ENCODE data around the gene EZH2.

EZH2 gene

DNA sequence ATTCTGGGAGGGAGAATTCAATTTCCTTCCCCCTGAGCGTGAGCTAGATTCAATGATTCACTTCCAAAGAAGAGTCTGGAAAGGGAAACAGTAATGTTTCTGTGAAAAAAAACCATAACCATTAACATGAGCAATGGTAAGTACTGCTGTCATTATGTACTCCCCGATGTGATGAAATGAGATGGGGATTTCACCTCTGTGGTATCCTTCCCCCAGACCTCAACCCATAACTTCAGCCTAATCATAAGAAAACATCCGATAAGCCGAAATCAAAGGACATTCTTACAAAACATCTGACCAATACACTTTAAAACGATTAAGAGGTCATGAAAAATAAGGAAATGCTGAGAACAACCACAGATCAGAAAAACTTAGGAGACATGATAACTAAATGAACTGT lies 27.2 kb downstream of the EZH2 start:
- ATAC-seq = peak; percentile 83

DNA sequence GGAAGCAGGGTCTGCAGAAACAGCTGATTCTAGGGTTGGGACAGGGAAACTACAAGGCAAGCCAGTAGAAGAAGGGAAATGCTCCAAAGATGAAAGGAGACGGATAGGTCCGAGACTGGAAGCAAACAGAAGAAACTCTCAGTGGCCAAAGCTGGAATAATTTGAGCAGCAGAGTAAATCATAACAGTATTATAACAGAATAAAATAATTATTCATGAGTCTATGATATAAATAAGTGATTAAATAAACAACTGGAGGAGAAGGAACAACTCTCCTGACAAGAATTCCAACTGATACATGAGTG lies 27.6 kb downstream of the EZH2 start:
- Mint-ChIP-seq H3K4me1 (peaks cover 33% of the 10 kb centered on the region), H3K4me3 (peak overlapping the region; percentile 44), H3K27me3 (no peaks in the 10 kb centered on the region), H3K27ac (peak overlapping the region; percentile 70), H3K9me3 (no peaks in the 10 kb centered on the region), H3K36me3 (ENCODE audit: low read depth) (peaks cover 11% of the 10 kb centered on the region)
- DNase-seq = no peak
- no peak for ATAC-seq

More for the DNA sequence above, 27.2 kb downstream of the EZH2 start:
- H3K27ac Mint-ChIP-seq = peak overlapping the region; percentile 44
- no peak for DNase-seq
- peaks cover 11% of the 10 kb centered on the region for H3K36me3 Mint-ChIP-seq (ENCODE audit: low read depth)
- H3K27me3 Mint-ChIP-seq = no peaks in the 10 kb centered on the region
- H3K4me1 Mint-ChIP-seq = peaks cover 35% of the 10 kb centered on the region
- no peaks in the 10 kb centered on the region for H3K9me3 Mint-ChIP-seq
- H3K4me3 Mint-ChIP-seq = no peak overlapping the region

DNA sequence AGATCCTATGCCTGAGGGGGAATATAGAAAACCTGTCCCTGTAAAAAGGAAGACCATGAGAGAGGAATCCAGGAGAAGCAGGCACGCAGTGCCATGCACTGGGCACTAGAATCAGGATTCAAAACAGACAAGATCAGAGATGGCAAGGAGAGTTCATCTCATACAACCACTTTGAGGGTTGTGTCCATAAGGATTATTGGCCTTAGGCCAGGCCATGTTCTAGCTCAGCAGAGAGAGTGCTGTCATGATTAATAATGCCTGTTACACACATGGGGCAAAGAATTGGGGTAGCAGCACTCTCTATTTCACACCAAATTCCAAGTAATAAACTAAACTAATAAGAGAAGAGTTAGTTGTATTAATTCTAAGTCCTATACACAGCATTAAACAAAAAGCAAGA lies 29.1 kb downstream of the EZH2 start:
- H3K4me1 Mint-ChIP-seq = peaks cover 35% of the 10 kb centered on the region
- peaks cover 11% of the 10 kb centered on the region for H3K36me3 Mint-ChIP-seq (ENCODE audit: low read depth)
- no peak for ATAC-seq
- H3K27ac Mint-ChIP-seq = peak overlapping the region; percentile 18
- H3K4me3 Mint-ChIP-seq = no peak overlapping the region
- H3K9me3 Mint-ChIP-seq = no peaks in the 10 kb centered on the region
- DNase-seq = no peak
- H3K27me3 Mint-ChIP-seq = no peaks in the 10 kb centered on the region

DNA sequence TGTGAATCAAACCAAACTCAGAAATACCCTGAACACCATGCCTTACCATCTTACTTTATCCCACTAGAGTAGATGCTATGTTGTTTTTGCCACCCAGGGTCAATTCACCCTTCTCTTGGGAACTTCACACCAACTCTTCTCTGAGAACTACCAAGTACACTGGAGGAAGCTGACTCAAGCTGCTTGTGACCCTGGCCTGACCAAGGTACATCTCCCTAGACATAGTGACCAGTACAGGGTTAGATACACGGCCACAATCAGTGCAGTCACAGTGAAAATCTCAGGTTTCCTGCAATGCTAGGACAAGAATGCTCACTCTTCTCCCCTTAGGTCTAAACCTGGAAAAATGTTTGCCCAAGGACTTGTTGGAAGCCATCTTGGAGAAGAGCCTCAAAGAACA lies 31.8 kb downstream of the EZH2 start:
- H3K9me3 Mint-ChIP-seq = no peaks in the 10 kb centered on the region
- H3K4me1 Mint-ChIP-seq = peaks cover 45% of the 10 kb centered on the region
- H3K4me3 Mint-ChIP-seq = no peak overlapping the region
- no peak overlapping the region for H3K27ac Mint-ChIP-seq
- DNase-seq (no peak), ATAC-seq (no peak)
- peaks cover 8% of the 10 kb centered on the region for H3K36me3 Mint-ChIP-seq (ENCODE audit: low read depth)
- H3K27me3 Mint-ChIP-seq = no peaks in the 10 kb centered on the region

DNA sequence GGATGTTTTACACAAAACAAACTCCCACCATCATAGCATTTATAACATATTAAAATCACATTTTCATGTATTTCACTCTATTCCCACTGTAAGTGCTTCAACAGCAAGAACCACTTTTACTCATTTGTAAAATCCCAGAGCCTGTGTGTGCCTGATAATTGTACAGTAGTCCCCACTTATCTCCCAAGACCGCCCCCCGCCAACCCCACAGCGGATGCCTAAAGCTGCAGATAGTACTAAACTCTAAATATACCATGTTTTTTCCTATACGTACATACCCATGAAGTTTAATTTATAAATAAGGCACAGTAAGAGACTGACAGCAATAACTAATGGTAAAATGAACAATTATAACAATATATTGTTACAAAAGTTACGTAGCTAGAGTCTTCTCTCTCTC lies 33.5 kb downstream of the EZH2 start:
- DNase-seq (no peak), ATAC-seq (no peak)
- no peaks in the 10 kb centered on the region for H3K9me3 Mint-ChIP-seq
- H3K27me3 Mint-ChIP-seq = no peaks in the 10 kb centered on the region
- H3K27ac Mint-ChIP-seq = no peak overlapping the region
- H3K4me3 Mint-ChIP-seq = no peak overlapping the region
- H3K36me3 Mint-ChIP-seq (ENCODE audit: low read depth) = peaks cover 14% of the 10 kb centered on the region
- H3K4me1 Mint-ChIP-seq = peaks cover 38% of the 10 kb centered on the region

DNA sequence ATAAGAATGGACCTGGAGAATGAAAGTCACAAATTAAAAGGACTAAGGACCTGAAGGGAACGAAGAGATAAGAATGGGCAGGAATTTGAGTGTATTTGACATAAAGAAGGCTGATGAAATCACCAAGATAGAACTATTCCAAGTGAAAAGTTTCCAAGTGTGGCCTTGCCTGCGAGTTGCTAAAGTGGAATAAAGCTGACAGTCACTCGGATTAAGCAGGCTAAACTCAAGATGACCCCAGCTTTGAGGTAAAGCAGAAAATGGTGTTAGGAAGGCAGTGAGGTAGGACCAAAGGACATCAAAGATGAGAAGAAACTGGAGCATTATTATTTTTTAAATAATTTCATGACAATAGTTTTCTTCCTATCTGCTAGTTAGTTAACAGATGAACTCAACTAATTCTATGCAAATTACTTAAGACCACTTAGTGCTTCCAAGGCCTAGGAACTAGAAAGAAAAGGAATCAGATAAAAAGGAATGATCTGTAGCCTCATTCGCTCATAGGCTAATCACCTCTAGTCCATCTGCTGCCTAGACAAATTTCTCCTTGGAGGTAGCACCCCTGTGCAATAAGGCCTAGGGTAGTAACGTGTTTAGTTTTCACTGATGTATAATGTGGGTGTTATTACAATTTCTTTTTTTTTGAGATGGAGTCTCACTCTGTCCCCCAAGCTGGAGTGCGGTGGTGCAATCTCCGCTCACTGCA lies 34.5 kb downstream of the EZH2 start:
- H3K4me1 Mint-ChIP-seq = peaks cover 33% of the 10 kb centered on the region
- DNase-seq = no peak
- no peaks in the 10 kb centered on the region for H3K9me3 Mint-ChIP-seq
- no peak overlapping the region for H3K27ac Mint-ChIP-seq
- H3K36me3 Mint-ChIP-seq (ENCODE audit: low read depth) = peaks cover 21% of the 10 kb centered on the region
- no peaks in the 10 kb centered on the region for H3K27me3 Mint-ChIP-seq
- no peak for ATAC-seq
- H3K4me3 Mint-ChIP-seq = no peak overlapping the region

DNA sequence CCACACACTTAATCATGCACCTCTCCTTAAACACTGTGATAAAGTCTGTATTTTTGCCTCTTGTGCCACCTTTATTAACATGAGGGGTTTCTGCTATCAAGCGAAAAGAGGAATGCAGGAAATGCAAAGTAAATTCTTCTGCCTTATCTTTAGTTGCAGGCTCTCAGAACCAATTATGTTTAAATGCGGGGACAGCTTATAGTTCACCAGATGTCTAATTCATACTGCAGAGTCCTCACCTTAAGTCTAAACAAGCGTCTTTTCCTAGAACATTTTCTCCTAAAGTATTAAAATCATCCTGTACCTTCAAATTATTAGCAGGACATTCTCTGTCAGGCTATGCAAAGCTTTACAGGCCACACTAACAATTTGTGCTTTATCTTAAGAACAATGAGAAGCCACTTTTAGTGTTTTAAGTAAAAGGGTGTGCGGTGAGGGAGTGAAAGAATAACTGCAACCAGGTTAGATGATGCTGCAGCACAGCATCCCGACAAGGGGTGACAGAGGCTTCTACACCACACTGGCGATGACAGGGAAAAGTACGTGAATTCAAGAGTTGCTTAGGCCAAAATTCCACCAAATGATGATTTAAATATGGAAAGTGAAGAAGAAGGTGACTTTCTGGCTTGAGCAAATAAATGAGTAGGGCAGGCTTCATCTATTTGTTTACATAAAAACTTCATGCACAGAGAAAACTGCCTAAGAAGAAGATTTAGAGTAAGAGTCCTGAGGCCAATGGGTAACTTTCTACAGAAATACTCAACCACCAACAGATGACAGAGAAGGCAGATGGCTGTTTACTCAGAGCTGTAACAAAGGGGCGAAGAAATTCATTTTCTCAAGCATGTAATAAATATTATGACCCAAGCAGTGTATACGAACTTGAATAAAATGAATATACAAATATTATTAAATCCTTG lies 36.0 kb downstream of the EZH2 start:
- Mint-ChIP-seq H3K4me3 (no peak overlapping the region), H3K9me3 (no peaks in the 10 kb centered on the region), H3K27ac (no peak overlapping the region), H3K4me1 (peaks cover 36% of the 10 kb centered on the region), H3K27me3 (no peaks in the 10 kb centered on the region), H3K36me3 (ENCODE audit: low read depth) (peaks cover 27% of the 10 kb centered on the region)
- ATAC-seq (no peak), DNase-seq (no peak)

DNA sequence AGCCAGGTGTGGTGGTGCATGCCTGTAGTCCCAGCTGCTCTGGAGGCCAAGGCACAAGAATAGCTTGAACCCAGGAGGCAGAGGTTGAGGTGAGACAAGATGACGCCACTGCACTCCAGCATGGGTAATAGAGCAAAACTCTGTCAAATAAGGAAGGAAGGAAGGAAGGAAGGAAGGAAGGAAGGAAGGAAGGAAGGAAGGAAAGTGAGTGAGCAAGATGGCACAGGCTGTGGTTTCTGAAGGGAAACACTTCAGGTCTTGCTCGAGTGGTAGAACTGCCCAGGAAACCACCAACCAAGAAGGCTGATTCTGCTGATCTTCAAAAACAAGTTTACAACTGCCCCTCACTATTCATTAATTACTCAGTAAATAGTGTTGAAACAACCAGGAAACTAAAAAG lies 45.2 kb downstream of the EZH2 start:
- DNase-seq (no peak), ATAC-seq (no peak)
- Mint-ChIP-seq H3K27me3 (no peaks in the 10 kb centered on the region), H3K36me3 (ENCODE audit: low read depth) (peaks cover 64% of the 10 kb centered on the region), H3K9me3 (no peaks in the 10 kb centered on the region), H3K27ac (peak overlapping the region; percentile 53), H3K4me3 (no peak overlapping the region), H3K4me1 (peaks cover 34% of the 10 kb centered on the region)

DNA sequence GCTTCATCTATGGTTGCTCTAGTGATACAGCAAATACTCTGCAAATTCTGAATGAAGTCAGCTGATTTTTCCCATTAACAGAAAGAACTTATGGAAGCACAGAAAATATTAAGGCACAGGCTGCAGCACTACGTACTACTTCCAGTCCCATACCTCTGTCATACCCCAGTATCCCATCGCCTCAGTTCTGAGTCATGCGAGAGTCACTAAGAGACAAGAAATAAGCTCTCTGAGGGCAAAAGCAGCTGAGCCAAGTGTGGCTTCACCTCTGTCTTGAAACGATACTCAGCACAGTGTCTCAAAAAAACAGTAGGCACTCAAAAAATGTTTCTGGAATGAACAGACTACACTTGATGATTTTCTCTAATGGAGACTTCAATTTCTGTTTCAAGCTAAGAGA lies 48.2 kb downstream of the EZH2 start:
- Mint-ChIP-seq H3K27ac (no peak overlapping the region), H3K4me3 (no peak overlapping the region), H3K9me3 (no peaks in the 10 kb centered on the region), H3K36me3 (ENCODE audit: low read depth) (peaks cover 78% of the 10 kb centered on the region), H3K4me1 (peaks cover 25% of the 10 kb centered on the region), H3K27me3 (no peaks in the 10 kb centered on the region)
- DNase-seq (no peak), ATAC-seq (peak; percentile 57)

DNA sequence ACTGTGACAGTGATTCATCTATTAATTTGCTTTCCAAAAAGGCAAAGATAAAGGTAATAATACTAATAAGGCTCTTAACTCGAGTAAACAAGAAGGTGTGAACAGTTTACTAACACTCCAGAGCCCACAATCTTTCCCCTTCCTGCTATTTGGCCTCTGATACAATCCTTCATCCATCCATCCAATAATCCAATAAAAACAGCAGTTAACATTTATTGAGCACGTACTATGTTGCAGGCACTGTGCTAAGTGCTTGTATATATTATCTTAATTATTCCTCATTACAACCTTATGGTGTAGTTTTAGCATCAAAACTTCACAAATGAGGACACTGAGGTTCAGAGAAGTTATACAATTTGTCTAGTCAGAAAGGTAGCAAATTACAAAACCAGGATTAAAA lies 49.5 kb downstream of the EZH2 start:
- DNase-seq = no peak
- no peak for ATAC-seq
- Mint-ChIP-seq H3K4me1 (peaks cover 15% of the 10 kb centered on the region), H3K4me3 (no peak overlapping the region), H3K36me3 (ENCODE audit: low read depth) (peaks cover 80% of the 10 kb centered on the region), H3K9me3 (no peaks in the 10 kb centered on the region), H3K27ac (no peak overlapping the region), H3K27me3 (no peaks in the 10 kb centered on the region)

DNA sequence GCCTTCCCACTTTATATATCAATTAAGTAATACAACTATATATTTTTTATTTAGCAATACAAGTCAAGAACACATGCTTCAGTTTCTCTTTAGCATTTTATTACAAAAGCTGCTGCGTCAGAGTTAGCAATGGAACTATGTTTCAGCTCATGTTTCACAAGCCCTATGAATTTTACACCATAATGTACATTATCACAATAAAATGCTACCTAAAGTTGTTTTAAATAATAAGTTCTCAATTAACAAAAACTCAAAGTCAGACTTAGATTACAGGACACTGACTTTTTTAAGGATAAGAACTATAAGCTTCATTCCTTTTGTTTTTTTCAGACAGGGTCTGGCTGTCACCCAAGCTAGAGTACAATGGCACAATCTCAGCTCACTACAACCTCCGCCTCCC lies 52.3 kb downstream of the EZH2 start:
- Mint-ChIP-seq H3K4me3 (no peak overlapping the region), H3K9me3 (no peaks in the 10 kb centered on the region), H3K4me1 (no peaks in the 10 kb centered on the region), H3K27me3 (no peaks in the 10 kb centered on the region), H3K27ac (no peak overlapping the region), H3K36me3 (ENCODE audit: low read depth) (peaks cover 74% of the 10 kb centered on the region)
- DNase-seq (no peak), ATAC-seq (no peak)

DNA sequence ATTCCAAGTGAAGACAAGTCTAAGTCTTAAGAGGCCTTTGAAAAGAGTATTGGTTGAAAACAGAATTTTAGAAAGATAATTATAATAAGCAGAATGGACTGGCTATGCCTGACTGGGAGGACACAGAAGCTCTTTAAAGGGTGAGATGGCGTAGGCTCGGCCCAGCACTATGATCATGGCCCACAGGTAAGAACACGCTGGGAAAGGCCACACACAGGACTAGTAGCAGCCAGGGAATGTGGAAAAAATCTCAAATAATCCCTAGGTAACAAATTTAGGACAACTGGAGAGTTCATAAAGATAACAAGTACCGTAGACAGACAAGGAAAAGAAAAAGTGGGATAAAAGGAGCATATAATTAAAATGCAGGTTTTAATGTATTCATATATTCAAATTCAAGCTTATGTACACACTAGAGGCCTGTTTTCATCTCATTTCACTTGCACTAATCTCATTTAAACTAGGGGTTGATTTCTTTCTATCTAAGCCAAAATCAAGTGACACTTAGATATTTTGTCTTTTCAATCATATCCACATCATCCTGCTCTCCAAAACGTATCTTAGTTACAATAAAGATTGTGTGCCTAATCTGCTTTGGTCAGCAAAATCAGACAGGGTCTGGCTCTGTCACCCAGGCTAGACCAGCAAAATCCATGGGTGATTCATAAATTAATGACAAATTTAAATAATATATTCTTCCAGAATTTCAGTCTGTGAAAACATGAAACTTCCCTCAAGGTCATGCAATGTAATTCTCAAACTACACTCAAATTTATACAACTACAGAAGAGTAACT lies 53.0 kb downstream of the EZH2 start:
- Mint-ChIP-seq H3K27ac (no peak overlapping the region), H3K9me3 (no peaks in the 10 kb centered on the region), H3K27me3 (no peaks in the 10 kb centered on the region), H3K4me1 (no peaks in the 10 kb centered on the region), H3K36me3 (ENCODE audit: low read depth) (peaks cover 72% of the 10 kb centered on the region), H3K4me3 (no peak overlapping the region)
- no peak for ATAC-seq
- DNase-seq = no peak

DNA sequence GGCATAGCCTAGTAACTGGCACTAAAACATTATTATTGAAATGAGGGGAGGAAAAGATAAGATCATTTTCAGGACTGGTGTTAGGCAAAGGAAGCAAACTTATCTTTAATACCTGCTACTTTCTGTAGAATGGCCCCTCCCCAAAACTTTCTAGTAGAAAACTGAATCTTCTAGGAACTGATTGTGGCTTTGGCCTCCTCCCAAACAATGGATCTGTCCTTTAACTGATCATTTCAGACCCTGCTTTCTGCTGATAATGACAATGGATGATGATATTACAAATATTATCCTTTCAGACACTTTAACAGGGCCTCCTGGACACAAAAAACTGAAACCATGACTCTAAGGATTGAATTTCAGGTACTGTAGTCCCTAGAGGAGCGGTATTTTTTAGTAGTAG lies 55.1 kb downstream of the EZH2 start:
- Mint-ChIP-seq H3K4me1 (no peaks in the 10 kb centered on the region), H3K9me3 (no peaks in the 10 kb centered on the region), H3K27ac (peak overlapping the region; percentile 6), H3K27me3 (no peaks in the 10 kb centered on the region), H3K4me3 (no peak overlapping the region), H3K36me3 (ENCODE audit: low read depth) (peaks cover 71% of the 10 kb centered on the region)
- ATAC-seq = no peak
- DNase-seq = no peak

DNA sequence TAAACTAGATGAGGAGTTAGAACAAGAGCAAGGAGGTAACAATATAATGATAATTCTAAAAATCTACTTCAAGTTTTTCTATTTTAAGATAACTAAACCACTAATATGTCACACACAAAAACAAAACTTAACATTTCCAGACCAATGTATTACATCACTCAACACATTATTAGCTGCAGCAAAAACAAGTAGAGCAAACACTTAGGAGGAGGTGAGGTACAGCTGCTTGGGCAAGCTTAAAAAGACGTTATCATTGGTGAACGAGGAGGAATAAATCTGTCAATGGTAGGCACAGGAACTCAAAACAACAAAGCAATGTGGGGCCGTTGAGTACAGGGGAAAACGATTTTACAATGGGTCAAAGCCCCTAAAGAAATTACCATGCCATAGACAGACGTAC lies 58.8 kb downstream of the EZH2 start:
- Mint-ChIP-seq H3K27ac (no peak overlapping the region), H3K9me3 (no peaks in the 10 kb centered on the region), H3K4me1 (no peaks in the 10 kb centered on the region), H3K36me3 (ENCODE audit: low read depth) (peaks cover 62% of the 10 kb centered on the region), H3K4me3 (no peak overlapping the region), H3K27me3 (no peaks in the 10 kb centered on the region)
- DNase-seq (no peak), ATAC-seq (no peak)

DNA sequence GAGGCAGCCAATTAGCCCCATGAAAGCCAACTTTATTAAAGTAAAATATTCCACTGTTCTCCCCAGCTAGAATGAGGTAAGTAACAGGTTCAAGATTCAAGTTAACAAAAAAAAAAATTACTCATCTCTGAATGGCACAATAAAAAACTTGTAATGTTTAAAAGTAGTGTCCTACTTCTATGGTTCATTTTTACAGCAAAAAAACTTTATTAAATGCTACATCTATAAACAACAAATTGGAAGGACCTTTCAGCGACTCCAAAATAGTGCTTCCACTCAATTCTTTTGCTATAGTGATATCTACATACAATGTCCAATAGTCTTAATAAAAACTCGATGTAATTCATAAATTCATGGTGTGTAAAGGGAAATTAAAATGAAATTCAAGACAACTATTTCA lies 59.2 kb downstream of the EZH2 start:
- Mint-ChIP-seq H3K27me3 (no peaks in the 10 kb centered on the region), H3K4me3 (no peak overlapping the region), H3K4me1 (no peaks in the 10 kb centered on the region), H3K27ac (no peak overlapping the region), H3K36me3 (ENCODE audit: low read depth) (peaks cover 62% of the 10 kb centered on the region), H3K9me3 (no peaks in the 10 kb centered on the region)
- no peak for ATAC-seq
- DNase-seq = no peak

All from activated naive CD8-positive, alpha-beta T cell treated with anti-CD3 and anti-CD28 coated beads, Interleukin-2, amount 50 U/mL, for 24 hours (primary cell).